ENCODE data around the gene THAP11. TPM values are rescaled to one million over a fixed set of nuclear protein-coding genes. Genes with fewer than 3 reads are reported as not detected.

The THAP11 gene
- total RNA-seq, result 38.5 TPM

- no peaks in the 10 kb centered on the region for H3K9me3 ChIP-seq (ENCODE audit: low read depth, low read length)
- peaks cover 41% of the 10 kb centered on the region for H3K4me1 ChIP-seq (ENCODE audit: insufficient read depth, low read length)
- H3K4me3 ChIP-seq (ENCODE audit: low read length), result peak within 1 kb of the TSS; percentile 84
- no peaks in the 10 kb centered on the region for H3K27me3 ChIP-seq (ENCODE audit: insufficient read depth, low read length)
Observed at GRCh38 chr16:67841816-67842508, at the start of gene THAP11. Gene THAP11 (plus strand): TSS chr16:67842320. CDS start chr16:67842555, 235 bp downstream.

GRCh38 chr16:67796099-67796718 is 45.9 kb upstream of the THAP11 start:
- Histone ChIP-seq H3K9me3 (ENCODE audit: low read depth, low read length) (no peaks in the 10 kb centered on the region), H3K27me3 (ENCODE audit: insufficient read depth, low read length) (no peaks in the 10 kb centered on the region), H3K4me3 (ENCODE audit: low read length) (no peak overlapping the region), H3K4me1 (ENCODE audit: insufficient read depth, low read length) (peaks cover 11% of the 10 kb centered on the region)

GRCh38 chr16:67800338-67800926 is 41.7 kb upstream of the THAP11 start:
- Histone ChIP-seq H3K4me1 (ENCODE audit: insufficient read depth, low read length) (peaks cover 51% of the 10 kb centered on the region), H3K4me3 (ENCODE audit: low read length) (no peak overlapping the region), H3K27me3 (ENCODE audit: insufficient read depth, low read length) (no peaks in the 10 kb centered on the region), H3K9me3 (ENCODE audit: low read depth, low read length) (no peaks in the 10 kb centered on the region)

GRCh38 chr16:67801241-67801640 is 40.9 kb upstream of the THAP11 start:
- Histone ChIP-seq H3K4me1 (ENCODE audit: insufficient read depth, low read length) (peaks cover 58% of the 10 kb centered on the region), H3K27me3 (ENCODE audit: insufficient read depth, low read length) (no peaks in the 10 kb centered on the region), H3K4me3 (ENCODE audit: low read length) (no peak overlapping the region), H3K9me3 (ENCODE audit: low read depth, low read length) (no peaks in the 10 kb centered on the region)

GRCh38 chr16:67801883-67802282 is 40.2 kb upstream of the THAP11 start:
- H3K4me1 ChIP-seq (ENCODE audit: insufficient read depth, low read length), result peaks cover 59% of the 10 kb centered on the region

GRCh38 chr16:67803894-67804293 is 38.2 kb upstream of the THAP11 start:
- H3K4me1 ChIP-seq (ENCODE audit: insufficient read depth, low read length), result peaks cover 66% of the 10 kb centered on the region
- no peaks in the 10 kb centered on the region for H3K9me3 ChIP-seq (ENCODE audit: low read depth, low read length)
- H3K4me3 ChIP-seq (ENCODE audit: low read length), result no peak overlapping the region
- H3K27me3 ChIP-seq (ENCODE audit: insufficient read depth, low read length), result no peaks in the 10 kb centered on the region

More at GRCh38 chr16:67801883-67802282, 40.2 kb upstream of the THAP11 start:
- Histone ChIP-seq H3K27me3 (ENCODE audit: insufficient read depth, low read length) (no peaks in the 10 kb centered on the region), H3K4me3 (ENCODE audit: low read length) (no peak overlapping the region), H3K9me3 (ENCODE audit: low read depth, low read length) (no peaks in the 10 kb centered on the region)

- H3K4me3 ChIP-seq (ENCODE audit: low read length), result no peak overlapping the region
- no peaks in the 10 kb centered on the region for H3K27me3 ChIP-seq (ENCODE audit: insufficient read depth, low read length)
- H3K9me3 ChIP-seq (ENCODE audit: low read depth, low read length), result no peaks in the 10 kb centered on the region
- peaks cover 64% of the 10 kb centered on the region for H3K4me1 ChIP-seq (ENCODE audit: insufficient read depth, low read length)
Observed at GRCh38 chr16:67804853-67805542, 37.1 kb upstream of the THAP11 start.

- no peaks in the 10 kb centered on the region for H3K9me3 ChIP-seq (ENCODE audit: low read depth, low read length)
- H3K4me1 ChIP-seq (ENCODE audit: insufficient read depth, low read length), result peaks cover 57% of the 10 kb centered on the region
- peak overlapping the region; percentile 81 for H3K4me3 ChIP-seq (ENCODE audit: low read length)
- H3K27me3 ChIP-seq (ENCODE audit: insufficient read depth, low read length), result no peaks in the 10 kb centered on the region
Observed at GRCh38 chr16:67805718-67806427, 36.2 kb upstream of the THAP11 start.

GRCh38 chr16:67806428-67807147 is 35.5 kb upstream of the THAP11 start, which contains the start of the genes RANBP10 and TSNAXIP1:
Gene RANBP10 (minus strand): TSS chr16:67806560. CDS start chr16:67806536, 24 bp downstream.
Gene TSNAXIP1 (plus strand): TSS chr16:67806889. CDS start chr16:67807150, 261 bp downstream.
- Histone ChIP-seq H3K27me3 (ENCODE audit: insufficient read depth, low read length) (no peaks in the 10 kb centered on the region), H3K9me3 (ENCODE audit: low read depth, low read length) (no peaks in the 10 kb centered on the region), H3K4me1 (ENCODE audit: insufficient read depth, low read length) (peaks cover 51% of the 10 kb centered on the region), H3K4me3 (ENCODE audit: low read length) (peak within 1 kb of the TSS; percentile 81)

GRCh38 chr16:67807148-67807682 is 34.9 kb upstream of the THAP11 start:
- H3K27me3 ChIP-seq (ENCODE audit: insufficient read depth, low read length), result no peaks in the 10 kb centered on the region
- peaks cover 44% of the 10 kb centered on the region for H3K4me1 ChIP-seq (ENCODE audit: insufficient read depth, low read length)
- no peaks in the 10 kb centered on the region for H3K9me3 ChIP-seq (ENCODE audit: low read depth, low read length)
- peak overlapping the region; percentile 81 for H3K4me3 ChIP-seq (ENCODE audit: low read length)

GRCh38 chr16:67811899-67812298 is 30.2 kb upstream of the THAP11 start:
- Histone ChIP-seq H3K4me1 (ENCODE audit: insufficient read depth, low read length) (peaks cover 7% of the 10 kb centered on the region), H3K27me3 (ENCODE audit: insufficient read depth, low read length) (no peaks in the 10 kb centered on the region), H3K4me3 (ENCODE audit: low read length) (no peak overlapping the region), H3K9me3 (ENCODE audit: low read depth, low read length) (no peaks in the 10 kb centered on the region)

- Histone ChIP-seq H3K4me1 (ENCODE audit: insufficient read depth, low read length) (no peaks in the 10 kb centered on the region), H3K4me3 (ENCODE audit: low read length) (no peak overlapping the region), H3K9me3 (ENCODE audit: low read depth, low read length) (no peaks in the 10 kb centered on the region), H3K27me3 (ENCODE audit: insufficient read depth, low read length) (no peaks in the 10 kb centered on the region)
Observed at GRCh38 chr16:67814567-67814966, 27.6 kb upstream of the THAP11 start.

GRCh38 chr16:67820608-67821259 is 21.4 kb upstream of the THAP11 start:
- H3K4me1 ChIP-seq (ENCODE audit: insufficient read depth, low read length), result no peaks in the 10 kb centered on the region
- H3K4me3 ChIP-seq (ENCODE audit: low read length), result no peak overlapping the region
- no peaks in the 10 kb centered on the region for H3K27me3 ChIP-seq (ENCODE audit: insufficient read depth, low read length)
- no peaks in the 10 kb centered on the region for H3K9me3 ChIP-seq (ENCODE audit: low read depth, low read length)
